GM18951 (cell line): ENCODE measurements around the gene NME5.
"Not testable (repeated sequence)": the region's sequence is repeated elsewhere in the genome, so short reads cannot be mapped to it uniquely, and the experiment has no call there.

ENCODE experiments used
- POLR2A ChIP-seq: IDR thresholded peaks from 4 replicates; pipeline ENCODE4 v1.6.1; 2011; ENCODE audit warnings: mild to moderate bottlenecking; ENCODE audit not compliant: insufficient read length, insufficient read depth; ENCODE audit errors: extremely low read depth
- in situ Hi-C: fragments of 300-500 bp; cut with MboI; formaldehyde crosslinking; loops from one replicate; pipeline ENCODE4 v1.12.0; 2022; ENCODE audit warnings: low sequenced_read_pairs, mixed read lengths, inconsistent platforms; ENCODE audit not compliant: unreplicated experiment

Gene NME5

DNA sequence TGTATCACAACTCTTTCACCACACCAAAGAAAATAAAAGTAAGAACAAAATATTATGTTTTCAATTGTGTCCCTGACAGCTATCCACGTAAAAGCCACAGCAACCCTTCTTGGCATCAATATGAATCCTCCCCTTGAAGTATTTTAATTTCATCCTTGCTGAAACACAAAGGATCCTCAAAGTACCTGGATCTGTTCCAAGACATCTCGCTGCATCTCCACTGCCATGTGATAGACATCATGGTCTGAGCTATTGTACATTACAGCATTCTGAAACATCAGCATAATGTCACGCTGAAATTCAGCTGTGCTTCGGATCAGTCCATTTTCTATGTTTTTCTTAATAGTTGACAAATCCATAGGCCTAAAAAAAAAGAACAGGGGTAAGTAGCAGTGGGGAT, 21.5 kb upstream of the NME5 start:
- in situ Hi-C loops, result no loop called here

DNA sequence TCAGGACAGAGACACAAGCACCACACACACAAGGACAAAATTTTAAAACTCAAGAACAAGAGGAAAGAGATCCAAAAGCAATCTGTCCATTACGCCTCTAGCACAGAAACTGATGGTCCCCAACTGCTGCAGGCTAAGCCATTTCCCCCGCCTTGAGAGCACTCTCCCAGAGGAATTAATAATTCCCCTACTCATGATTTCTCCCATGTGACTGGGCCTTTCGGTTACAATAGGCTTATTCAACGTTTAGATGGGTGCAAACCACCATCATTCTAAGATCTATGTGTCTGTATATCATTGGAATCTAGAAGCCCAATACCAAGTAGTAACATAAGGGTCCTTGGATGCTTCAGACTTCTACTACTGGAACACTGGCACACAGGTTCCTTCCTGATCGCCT, 20.4 kb upstream of the NME5 start:
- TF ChIP-seq POLR2A, result no peak
- in situ Hi-C loops, result no loop called here

More for the DNA sequence above, 21.5 kb upstream of the NME5 start:
- no peak for TF ChIP-seq POLR2A

DNA sequence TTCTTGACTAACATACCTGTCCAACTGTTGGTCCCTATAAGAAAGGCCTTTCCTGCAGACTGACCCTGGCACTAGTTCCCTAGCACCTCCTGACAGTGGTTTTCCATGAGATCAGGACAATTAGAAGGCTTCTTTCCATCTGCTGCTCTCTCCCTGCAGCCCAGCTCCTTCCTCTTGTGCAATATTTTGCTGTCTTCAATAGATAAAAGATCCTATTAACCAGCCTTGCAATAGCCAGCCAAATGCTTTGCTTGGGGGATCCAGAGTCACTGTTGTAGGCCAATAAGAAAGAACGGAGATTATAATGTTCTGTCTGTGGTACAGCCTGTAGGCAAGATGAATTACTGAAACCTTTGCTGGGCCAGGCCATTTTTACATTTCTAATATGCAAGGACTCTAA, 18.4 kb upstream of the NME5 start:
- in situ Hi-C loops, result no loop called here
- TF ChIP-seq POLR2A, result no peak

DNA sequence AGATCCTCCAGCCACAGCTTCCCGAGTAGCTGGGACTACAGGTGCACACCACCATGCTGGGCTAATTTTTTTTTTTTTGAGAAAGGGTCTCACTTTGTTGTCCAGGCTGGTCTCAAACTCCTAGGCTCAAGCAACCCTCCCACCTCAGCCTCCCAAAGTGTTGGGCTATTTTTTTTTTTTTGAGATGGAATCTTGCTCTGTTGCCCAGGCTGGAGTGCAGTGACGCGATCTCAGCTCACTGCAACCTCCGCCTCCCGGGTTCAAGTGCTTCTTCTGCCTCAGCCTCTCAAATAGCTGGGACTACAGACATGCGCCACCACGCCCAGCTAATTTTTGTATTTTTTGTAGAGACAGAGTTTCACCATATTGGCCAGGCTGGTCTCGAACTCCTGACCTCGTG, 16.7 kb upstream of the NME5 start:
- in situ Hi-C loops, result not testable (repeated sequence)

DNA sequence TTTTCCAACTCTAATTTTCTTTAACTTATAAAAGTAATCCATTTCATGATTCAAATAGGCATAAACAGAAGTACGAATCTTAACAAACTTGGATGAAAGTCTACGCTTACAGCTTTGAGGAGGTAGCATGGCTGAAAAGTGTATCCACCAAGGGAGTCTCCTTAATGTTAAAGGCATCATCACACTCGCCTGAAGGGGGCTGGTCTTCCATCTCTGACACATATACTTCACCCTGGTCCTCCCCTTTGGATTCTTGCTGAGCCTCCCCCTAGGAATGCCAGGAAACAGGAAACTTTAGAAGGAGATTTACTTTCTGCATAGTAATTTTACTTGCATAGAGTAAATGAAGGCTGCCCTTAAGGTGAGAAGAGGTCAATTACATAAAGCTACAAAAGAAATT, 10.3 kb upstream of the NME5 start:
- no peak for TF ChIP-seq POLR2A
- in situ Hi-C loops, result no loop called here

DNA sequence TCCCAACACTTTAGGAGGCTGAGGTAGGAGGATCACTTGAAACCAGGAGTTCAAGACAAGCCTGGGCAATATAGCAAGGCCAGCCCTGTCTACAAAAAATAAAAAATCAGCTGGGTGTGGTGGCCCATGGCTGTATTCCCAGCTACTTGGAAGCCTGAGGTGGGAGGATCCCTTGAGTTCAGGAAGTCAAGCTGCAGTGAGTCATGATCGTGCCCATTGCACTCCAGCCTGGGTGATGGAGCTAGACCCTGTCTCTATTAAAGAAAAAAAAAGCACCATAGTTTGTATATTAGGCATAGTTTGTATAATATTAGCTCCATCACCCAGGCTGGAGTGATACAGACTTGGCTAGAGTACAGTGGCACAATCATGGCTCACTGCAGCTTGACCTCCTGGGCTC, 9.6 kb upstream of the NME5 start:
- in situ Hi-C loops, result no loop called here
- no peak for TF ChIP-seq POLR2A

DNA sequence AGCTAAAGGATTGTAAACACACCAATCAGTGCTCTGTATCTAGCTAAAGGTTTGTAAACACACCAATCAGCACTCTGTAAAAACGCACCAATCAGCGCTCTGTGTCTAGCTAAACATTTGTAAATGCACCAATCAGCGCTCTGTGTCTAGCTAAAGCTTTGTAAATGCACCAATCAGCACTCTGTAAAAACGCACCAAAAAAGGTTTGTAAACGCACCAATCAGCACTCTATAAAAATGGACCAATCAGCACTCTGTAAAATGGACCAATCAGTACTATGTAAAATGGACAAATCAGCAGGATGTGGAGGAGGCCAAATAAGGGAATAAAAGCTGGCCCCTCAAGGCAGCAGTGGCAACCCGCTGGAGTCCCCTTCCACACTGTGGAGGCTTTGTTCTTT, 4.3 kb upstream of the NME5 start:
- in situ Hi-C loops, result not testable (repeated sequence)

DNA sequence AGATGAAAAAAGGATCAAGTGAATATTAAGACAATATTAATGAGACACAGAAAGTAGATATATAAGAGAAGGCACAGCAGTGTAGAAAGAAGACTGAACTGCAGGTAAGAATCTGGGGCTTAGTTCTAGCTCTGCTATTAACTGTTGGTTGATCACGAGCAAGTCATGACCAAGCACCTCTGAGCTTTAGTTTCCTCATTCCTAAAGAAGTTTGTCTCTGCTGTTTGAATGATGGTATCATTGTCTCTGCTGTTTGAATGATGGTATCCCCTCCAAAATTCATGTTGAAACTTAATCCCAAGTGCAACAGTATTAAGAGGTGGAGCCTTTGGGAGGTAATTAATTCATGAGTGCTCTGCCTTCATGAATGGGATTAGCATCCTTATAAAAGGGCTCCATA, 2.5 kb upstream of the NME5 start:
- TF ChIP-seq POLR2A, result no peak
- in situ Hi-C loops, result no loop called here

DNA sequence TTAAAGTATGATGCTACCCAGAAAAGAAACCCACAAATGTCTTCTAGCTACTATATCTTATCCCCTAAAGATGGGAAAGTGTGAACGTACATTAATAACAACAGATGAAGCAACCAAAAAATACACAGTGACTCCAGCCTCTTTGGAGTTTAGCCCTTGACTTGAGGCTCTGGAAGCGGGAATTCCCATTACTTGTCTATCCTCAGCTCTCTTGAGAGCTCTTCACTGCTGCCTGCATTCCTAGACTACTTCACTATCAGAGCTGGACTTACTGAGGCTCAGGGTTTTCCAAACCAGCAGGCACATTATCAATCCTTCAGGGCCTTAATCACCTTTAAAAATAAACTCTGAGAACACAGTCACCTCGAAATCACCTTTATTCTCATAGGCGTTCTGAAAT, 1.0 kb upstream of the NME5 start:
- TF ChIP-seq POLR2A, result no peak
- in situ Hi-C loops, result no loop called here

DNA sequence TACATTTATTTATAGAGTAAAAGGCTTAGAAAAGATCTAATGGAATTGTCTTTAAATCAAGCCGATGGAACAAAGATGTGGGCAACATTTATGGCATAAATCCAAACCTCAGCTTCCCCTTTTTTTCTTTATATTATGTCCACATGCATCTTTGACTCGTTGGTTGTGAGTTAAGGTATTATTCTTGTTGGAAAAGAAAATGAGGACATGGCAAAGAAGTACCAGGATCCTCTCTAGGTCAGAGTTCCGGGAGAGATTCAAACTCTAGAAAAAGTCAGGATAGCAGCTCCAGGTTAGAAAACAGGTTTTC, 508 bp upstream of the NME5 start:
- TF ChIP-seq POLR2A, result no peak
- in situ Hi-C loops, result loop anchor here (10.0 kb wide), 1 partner anchor 55 kb away; the partner anchor contains the start of gene WNT8A

DNA sequence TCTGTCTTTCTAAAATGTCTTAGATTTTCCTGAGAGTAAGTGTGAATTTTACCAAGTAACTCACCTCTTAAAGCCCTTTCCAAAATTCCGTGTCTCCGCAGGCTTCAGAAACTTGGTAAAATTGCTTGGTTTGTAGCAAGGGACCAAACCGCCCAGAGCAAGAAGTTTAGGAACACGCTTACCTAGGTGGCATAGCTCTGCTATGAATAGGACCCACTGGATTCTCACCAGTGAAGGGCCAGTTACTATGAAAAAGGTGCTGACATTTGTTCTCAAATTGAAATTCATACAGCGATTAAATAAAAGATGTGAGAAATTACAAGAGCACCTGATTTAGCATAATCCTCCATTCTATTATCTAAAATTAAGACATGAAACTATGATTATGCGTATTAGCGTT, 6.7 kb downstream of the NME5 start:
- in situ Hi-C loops, result loop anchor here (10.0 kb wide), 1 partner anchor 48 kb away; the partner anchor contains the start of gene WNT8A
- no peak for TF ChIP-seq POLR2A

DNA sequence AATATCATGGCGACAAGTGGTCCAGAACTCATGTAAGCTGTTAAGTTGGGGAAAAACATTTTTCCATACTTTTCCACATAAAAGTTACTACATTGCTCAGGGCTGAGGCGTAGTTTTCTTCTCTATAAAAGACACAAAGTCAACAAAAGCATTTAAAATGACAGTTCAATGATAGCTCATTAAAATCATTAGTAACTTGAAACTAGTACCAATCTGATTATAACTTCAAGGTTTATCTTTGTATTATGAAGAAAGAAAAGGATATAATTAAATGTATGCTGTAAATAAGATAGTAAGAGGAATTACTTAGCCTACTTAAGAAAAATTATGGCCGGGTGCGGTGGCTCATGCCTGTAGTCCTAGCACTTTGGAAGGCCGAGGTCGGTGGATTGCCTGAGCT, 9.9 kb downstream of the NME5 start:
- in situ Hi-C loops, result no loop called here
- TF ChIP-seq POLR2A, result no peak

DNA sequence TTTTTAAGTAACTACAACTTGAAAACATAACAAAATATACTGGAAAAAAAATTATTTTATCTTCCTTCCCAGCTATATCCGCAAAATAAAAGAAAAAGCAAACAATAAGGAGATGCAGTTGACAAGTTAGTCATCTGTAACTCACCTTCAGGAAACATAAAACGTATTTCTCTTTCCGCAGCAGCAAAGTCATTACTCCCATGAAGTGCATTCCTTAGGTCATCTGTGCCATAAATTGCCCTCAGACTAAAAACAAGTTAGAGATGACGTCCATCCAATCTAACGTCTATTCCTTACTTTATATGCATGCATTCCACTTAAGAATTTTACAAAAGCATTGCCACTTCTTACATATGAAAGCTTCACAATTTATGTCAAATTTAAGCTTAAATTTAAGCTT, 10.9 kb downstream of the NME5 start:
- no peak for TF ChIP-seq POLR2A
- in situ Hi-C loops, result no loop called here

DNA sequence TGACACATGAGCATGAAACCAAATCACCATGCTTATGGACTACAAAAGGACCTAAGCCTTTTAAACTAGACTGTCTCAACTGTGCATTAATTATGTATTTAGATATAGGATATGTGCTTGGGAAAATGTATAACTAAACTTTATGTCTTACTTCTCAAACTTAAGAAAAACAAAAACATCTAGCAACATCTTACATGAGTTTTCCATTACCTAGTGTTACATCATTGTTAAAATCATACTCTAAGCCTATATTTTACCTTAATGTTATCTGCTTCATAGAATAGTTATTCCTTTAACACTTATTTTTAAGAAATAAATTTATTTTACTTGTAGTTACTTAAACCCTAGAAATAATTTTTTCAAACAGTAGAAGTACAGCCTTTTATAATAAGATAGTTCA, 24.0 kb downstream of the NME5 start:
- TF ChIP-seq POLR2A, result no peak
- in situ Hi-C loops, result no loop called here

DNA sequence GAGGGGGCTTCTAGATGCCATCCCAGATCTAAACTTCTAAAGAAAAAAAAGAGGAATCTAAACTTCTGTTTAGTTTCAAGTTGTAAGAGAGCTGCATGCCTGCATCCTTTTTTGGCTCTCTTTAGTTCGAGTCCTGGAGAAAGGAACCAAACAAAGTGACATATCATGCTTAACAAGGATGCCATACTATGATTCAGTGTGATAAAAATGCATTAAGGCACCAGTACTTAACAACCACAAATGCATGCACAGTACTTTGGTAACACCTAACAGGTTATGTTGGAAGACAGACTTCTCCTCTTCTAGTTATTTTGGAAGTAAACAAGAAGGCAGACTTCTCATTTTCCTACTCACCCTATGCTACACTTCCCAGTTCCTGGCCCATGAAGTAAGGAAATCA, 27.3 kb downstream of the NME5 start:
- in situ Hi-C loops, result no loop called here
- no peak for TF ChIP-seq POLR2A

DNA sequence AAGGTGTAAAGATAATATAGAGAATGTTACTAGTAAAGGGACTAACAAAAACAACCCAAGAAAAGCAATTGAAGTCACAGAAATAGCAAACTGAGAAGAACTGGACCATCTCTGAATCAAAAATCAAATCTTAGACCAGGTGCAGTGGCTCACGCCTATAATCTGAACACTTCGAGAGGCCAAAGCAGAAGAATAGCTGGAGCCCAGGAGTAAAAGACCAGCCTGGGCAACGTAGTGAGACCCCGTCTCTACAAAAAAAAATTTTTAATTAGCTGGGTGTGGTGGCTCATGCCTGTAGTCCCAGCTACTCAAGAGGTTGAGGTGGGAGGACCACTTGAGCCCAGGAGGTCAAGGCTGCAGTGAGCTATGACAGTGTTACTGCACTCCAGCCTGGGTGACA, 28.0 kb downstream of the NME5 start:
- in situ Hi-C loops, result no loop called here

More for the DNA sequence above, 28.0 kb downstream of the NME5 start:
- TF ChIP-seq POLR2A, result no peak
